HG03139 (cell line): ENCODE measurements around the gene RAB3IP.
"Not testable (repeated sequence)": the region's sequence is repeated elsewhere in the genome, so short reads cannot be mapped to it uniquely, and the experiment has no call there.

Source experiments
- ATAC-seq: cut with Tn5 transposase; IDR thresholded peaks from one replicate; pipeline ENCODE4 v1.9.1; 2021; ENCODE audit not compliant: unreplicated experiment

Gene RAB3IP

DNA sequence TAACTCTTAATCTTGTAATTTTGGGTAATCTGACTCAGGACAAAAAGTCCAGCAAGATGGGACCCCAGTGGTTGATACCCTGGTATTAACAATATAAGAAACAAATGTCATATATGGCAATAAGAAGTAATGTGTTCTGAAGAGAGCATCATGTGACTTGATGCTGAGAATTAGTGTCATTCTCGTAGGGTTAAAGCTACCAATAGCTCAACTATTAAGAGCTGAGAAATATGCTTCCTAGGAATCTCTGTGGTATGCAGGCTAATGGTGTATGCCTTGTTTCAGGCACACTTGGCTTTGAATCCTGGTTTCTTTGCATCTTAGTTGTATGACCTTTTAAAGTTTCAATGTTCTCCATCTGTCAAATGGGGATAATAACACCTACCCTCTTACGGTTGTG lies 95.5 kb downstream of the RAB3IP start:
- ATAC-seq: no peak

DNA sequence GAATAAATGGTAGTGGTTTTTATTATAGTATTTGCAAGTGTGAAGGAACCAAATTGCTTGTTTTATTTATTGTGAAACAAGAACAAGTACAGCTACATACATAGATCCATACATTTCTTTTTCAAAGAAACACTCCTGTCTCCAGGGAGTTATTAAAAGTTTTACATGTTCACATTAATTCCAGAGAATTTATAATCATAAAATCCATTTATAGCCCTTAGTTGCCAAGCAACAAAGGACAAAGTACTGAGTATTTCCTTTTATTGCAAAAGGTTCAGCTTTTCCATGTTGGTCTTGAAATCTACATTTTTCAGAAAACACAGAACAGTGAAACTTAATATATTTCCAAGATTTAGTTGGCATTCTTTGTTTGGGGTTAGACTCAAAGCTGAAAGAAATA lies 95.9 kb downstream of the RAB3IP start:
- ATAC-seq: no peak

DNA sequence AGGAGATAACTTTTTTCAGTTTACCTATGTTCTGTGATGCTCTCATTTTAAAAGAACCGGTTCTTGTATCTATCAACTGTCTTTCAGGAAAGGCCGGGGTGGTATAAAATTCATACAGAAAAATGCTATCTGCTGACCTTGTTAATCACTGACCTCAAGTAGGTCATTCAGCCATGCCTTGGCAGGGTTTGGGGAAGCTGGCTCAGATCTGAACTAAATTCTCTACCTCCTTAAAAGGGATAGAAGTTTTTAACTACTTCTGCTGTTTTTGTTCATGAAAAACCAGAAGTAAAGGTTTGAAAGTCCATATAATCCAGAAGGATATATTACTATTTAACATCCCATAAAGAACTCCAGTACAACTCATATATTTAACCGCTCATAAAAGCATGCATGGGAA lies 96.4 kb downstream of the RAB3IP start:
- no peak for ATAC-seq

GRCh38 chr12:69836015-69836414 lies 97.4 kb downstream of the RAB3IP start:
- ATAC-seq: no peak

DNA sequence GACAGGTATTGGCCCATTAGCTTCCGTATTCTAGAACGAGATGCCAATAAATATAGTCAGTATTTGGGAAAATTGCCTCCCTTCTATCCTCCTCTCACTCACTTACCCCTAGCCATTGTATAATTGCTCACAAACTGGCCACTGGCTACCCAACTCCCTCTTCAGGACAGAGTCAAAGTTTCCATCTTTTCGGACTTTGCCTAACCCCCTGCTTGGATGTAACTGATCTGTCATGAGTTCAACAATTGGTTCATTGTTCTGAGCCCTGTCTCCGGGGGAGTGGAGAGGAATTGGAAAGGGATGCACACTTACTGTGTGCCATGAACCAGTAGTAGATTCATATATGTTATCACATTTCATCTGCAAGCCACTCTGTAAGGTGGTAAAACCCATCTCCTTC lies 98.5 kb downstream of the RAB3IP start:
- no peak for ATAC-seq

GRCh38 chr12:69837657-69838415 lies 99.2 kb downstream of the RAB3IP start:
- ATAC-seq: no peak

DNA sequence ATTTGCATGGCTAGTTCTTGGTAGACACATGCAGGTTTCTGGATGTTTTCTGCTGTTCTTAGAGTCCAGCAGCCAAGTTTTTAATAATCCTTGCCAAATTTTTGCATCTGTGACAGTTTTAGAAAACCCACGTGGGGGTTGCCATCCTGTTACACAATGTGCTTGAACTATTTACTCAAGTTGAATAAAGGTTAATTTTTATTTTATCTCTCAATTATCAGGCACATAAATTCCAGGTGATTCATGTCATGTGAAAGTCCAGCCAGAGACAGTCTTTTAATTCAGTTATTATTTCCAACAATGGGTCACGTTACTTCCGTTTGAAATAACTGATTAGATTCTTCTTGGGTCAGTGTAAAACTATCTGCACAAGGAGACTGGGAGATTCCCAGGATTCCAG lies 102.1 kb downstream of the RAB3IP start:
- ATAC-seq: no peak

DNA sequence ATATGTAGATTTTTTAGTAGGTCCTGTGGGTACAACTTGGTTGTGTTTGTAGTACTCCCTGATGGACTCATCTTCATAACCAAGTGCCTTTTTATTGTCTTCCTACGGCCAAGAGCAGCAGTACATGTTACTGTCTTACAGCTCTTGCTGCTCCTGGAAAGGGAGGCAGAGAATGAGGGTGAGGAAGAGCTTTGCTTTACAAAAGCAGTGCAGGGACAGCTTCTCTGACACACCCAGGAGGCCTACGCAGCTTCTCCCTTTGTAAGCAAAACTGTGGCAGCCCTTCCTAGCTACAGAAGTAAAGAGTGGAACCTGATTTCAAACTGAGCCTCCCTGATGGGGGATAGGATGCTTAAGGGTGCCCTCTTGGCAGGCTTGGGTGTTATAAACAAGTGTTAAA lies 104.9 kb downstream of the RAB3IP start:
- ATAC-seq: no peak

GRCh38 chr12:69844416-69844815 lies 105.8 kb downstream of the RAB3IP start:
- ATAC-seq: no peak

DNA sequence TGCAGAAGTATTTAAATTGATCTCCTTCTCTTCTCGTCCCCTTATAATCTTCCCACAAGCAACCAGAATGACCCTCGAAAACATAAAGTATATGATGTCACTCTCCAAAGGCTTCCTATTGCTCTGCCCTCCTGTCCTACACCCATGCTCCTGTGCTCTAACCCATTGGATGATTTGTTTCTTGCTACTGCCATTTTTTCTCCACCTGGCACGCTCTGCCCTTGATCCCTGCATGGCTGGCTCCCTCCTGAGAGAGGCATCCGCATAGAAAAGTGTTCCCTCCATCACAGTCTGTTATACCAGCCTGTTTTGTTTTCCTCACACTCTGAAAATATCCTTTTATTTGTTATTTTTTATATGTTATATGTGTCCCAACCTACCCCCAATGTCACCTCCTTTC lies 106.2 kb downstream of the RAB3IP start:
- ATAC-seq: no peak

GRCh38 chr12:69846976-69847375 lies 108.3 kb downstream of the RAB3IP start:
- ATAC-seq: no peak

DNA sequence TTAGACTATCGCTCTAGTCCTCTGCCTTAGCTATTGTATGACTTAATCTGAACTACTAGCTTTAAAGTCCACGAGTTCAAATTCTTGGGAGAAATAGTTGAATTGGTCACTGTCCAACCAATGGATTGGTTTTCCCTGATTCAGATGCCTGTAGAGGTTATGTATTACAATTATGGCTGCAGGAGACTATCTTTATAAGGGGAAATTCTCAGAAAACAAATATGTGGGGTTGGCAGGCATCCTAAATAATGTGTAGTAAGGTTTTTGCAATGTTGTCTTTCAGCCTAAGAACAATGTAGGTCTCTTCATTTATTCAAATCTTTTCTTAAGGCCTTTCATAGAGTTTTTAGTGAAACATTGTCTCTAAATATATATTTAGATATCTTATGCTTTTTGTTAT lies 113.3 kb downstream of the RAB3IP start:
- no peak for ATAC-seq

- not testable (repeated sequence) for ATAC-seq
Measured at GRCh38 chr12:69853176-69853961, 114.7 kb downstream of the RAB3IP start.

DNA sequence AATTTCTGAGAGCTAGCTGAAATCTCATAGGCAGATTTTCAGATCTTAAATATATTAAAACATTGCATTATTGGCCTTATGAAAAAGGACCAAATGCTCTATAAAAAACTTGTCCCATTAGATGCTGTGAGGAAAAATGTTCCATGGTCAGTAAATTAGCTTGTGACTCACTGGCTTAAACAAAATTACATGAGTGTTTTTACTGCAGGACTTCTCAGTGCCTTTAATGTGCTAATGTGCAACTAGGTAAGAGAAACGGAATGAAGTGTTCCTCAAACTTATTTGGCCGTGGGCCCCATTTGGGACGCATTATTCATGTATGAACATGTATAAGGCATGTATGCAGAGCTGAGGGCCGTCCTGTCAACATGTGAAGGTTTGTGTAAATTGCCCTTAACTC lies 128.0 kb downstream of the RAB3IP start:
- no peak for ATAC-seq

DNA sequence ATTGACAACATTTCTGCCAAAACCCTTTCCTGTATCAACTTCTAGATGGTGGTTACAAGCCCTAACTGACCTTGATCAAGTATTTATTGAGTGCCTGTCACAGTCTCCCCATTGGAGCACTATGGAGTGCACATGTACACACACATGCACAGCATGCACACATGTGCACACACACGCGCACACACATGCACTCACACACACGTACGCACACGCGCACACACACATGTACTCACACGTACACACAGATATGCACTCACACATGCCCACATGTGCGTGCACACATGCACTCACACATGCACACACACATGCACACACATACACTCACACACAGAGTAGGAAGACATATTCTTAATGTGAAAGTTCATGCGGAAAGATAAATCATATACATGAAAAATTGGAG lies 130.0 kb downstream of the RAB3IP start:
- no peak for ATAC-seq

GRCh38 chr12:69872804-69873203 lies 134.1 kb downstream of the RAB3IP start:
- no peak for ATAC-seq
